C4-2B (cell line): ENCODE measurements around the gene CD81.

Source experiments
- CTCF ChIP-seq: fragments of 450-650 bp; conservative IDR thresholded peaks from 2 replicates; pipeline ENCODE4 v1.5.1; 2017; ENCODE audit warnings: mild to moderate bottlenecking
- ZFX ChIP-seq: fragments of 450-650 bp; IDR thresholded peaks from 2 replicates; pipeline ENCODE4 v1.6.1; 2017

DNA sequence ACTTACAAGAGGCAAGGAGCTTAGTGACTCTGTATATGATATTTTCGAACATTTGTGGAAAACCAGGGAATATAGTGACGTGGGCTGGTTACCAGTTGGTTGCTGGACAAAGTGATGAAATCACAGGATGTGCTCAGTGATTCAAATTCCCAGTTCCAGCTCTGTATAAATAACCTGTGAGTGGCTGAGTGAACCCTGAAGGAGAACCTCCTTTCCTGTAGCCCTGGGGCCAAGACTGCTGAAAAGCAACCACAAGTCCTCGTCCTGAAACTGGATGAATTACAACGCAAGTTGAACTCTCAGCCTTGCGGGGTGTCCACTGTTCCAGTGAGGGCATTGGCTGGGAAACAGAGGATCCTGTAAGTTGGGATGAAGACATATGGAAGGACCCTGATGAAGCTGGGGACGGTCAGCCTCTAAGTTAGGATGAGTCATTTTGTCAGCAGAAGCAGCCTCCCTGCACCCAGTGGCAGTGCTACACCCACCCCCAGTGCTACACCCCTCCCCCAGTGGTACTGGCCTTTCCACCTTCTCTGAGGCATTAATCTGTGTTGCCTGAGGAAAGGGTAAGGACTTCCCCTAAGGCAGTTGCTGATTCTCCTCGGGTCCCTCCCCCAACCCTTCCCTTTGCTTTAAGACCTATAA, 22.0 kb upstream of the CD81 start:
- TF ChIP-seq CTCF (no peak), ZFX (no peak)
